Ovary (tissue), 9 donors: ENCODE measurements around the gene RAB22A. TPM values are rescaled to one million over a fixed set of nuclear protein-coding genes. Genes with fewer than 3 reads are reported as not detected.

Experiments used
- DNase-seq, 5 donors: peaks; one replicate each; pipeline ENCODE4 v3.0.0-alpha.2; 2019 to 2020
- H3K27ac ChIP-seq, 2 donors: fragments of 200-600 bp; one replicate each; pipeline versions ENCODE4 v1.5.1 to v1.8.0; 2019 to 2022
- H3K27me3 ChIP-seq: fragments of 200-600 bp; one replicate; pipeline ENCODE4 v1.8.0; 2022
- H3K36me3 ChIP-seq: fragments of 200-600 bp; sonication (generic); one replicate; pipeline ENCODE4 v1.5.1; 2019
- H3K4me1 ChIP-seq: one replicate; pipeline ENCODE4 v1.8.1; 2013; ENCODE audit warnings: mild to moderate bottlenecking, moderate library complexity; ENCODE audit not compliant: insufficient read depth
- H3K4me3 ChIP-seq: fragments of 200-600 bp; sonication (generic); one replicate; pipeline ENCODE4 v1.5.1; 2017
- H3K9me3 ChIP-seq, 2 donors: fragments of 200-600 bp in 1 of 2; sonication (generic) in 1 of 2; one replicate each; pipeline versions ENCODE4 v1.5.1 to v1.8.1; 2013 to 2019; ENCODE audit warnings: mild to moderate bottlenecking in 1 of 2, moderate library complexity in 1 of 2
- CTCF ChIP-seq, 3 donors: fragments of 450-650 bp in 2 of 3; fragments of 200-600 bp in 1 of 3; IDR thresholded peaks; one replicate each; pipeline versions ENCODE4 v1.5.1 to v1.8.0; 2016 to 2022; ENCODE audit warnings: antibody characterized with exemption in 3 of 3, mild to moderate bottlenecking in 1 of 3
- EP300 ChIP-seq: sonication (generic); formaldehyde crosslinking; IDR thresholded peaks from one replicate; pipeline ENCODE4 v1.6.1; 2017; ENCODE audit warnings: antibody characterized with exemption
- POLR2A ChIP-seq: fragments of 450-650 bp; IDR thresholded peaks from one replicate; pipeline ENCODE4 v1.6.1; 2017; ENCODE audit warnings: antibody characterized with exemption, mild to moderate bottlenecking, moderate library complexity
- WGBS, 3 donors: extraction: QIAGEN DNeasy Blood & Tissue Kit in 1 of 3; methylation state at CpG; one replicate each; pipeline versions ENCODE4 v1.1.5 to v1.1.7; 2013 to 2017; 5-methylcytosine and 5-hydroxymethylcytosine counted together
- intact Hi-C, 4 donors: fragments of 100-400 bp; cut with DNase I; formaldehyde crosslinking; loops; one replicate each; pipeline versions ENCODE4 v1.11.0 to v1.15.1; 2022 to 2023
- polyA plus RNA-seq, 2 donors: library from polyadenylated mRNA; stranded (reverse); fragments of 200-250 nt in 1 of 2; fragments of 350-450 nt in 1 of 2; fragmentation: Illumina TruSeq in 1 of 2; extraction: RNeasy Lipid Tissue Mini Kit (QIAGEN cat#74804) in 1 of 2; gene quantifications; one replicate each; pipeline ENCODE4 v1.2.3, GENCODE V29; 2013 to 2014
- total RNA-seq, 7 donors: library from RNA; depleted of rRNA in 2 of 7; stranded (reverse); fragments of >200 nt in 2 of 7; fragmentation: NEBNext Ultra II Directional in 3 of 7; extraction: Animal tissue kit (Norgen Biotek cat#: 25700) in 3 of 7; gene quantifications; one replicate each; pipeline versions ENCODE4 v1.1.0 to v1.2.4, GENCODE V29; 2016 to 2023
- donor health status: DM: no; HTN: no; CAD: no; lungs with moderate emphysema.
- donor health status: DM: no; HTN: no; CAD: no.
- donor health status: Bipolar disorder and iron deficiency.
- donor health status: DM: yes; HTN: yes; CAD: no.
- donor health status: DM: no; HTN: no; CAD: no.
- donor health status: DM: yes; HTN: yes; CAD: no.

RAB22A gene
- total and polyA plus RNA-seq, 9 donors: 6.3 to 25.1 (median 17.9) TPM

GRCh38 chr20:58268421-58268821 is 41.1 kb upstream of the RAB22A start:
- no peak for DNase-seq
- no peak overlapping the region for H3K27ac ChIP-seq
- H3K4me3 ChIP-seq: no peak overlapping the region
- intact Hi-C loops: no loop called here
- H3K27me3 ChIP-seq: no peaks in the 10 kb centered on the region
- 83 to 90% (median 88%) methylated on average over 7 of the region's 7 CpGs for WGBS, 3 donors
- H3K9me3 ChIP-seq: no peaks in the 10 kb centered on the region
- TF ChIP-seq POLR2A (no peak), CTCF (IDR thresholded peaks at IDR 0.05) (no peak), EP300 (no peak)
- H3K4me1 ChIP-seq: no peaks in the 10 kb centered on the region
- no peaks in the 10 kb centered on the region for H3K36me3 ChIP-seq

DNA sequence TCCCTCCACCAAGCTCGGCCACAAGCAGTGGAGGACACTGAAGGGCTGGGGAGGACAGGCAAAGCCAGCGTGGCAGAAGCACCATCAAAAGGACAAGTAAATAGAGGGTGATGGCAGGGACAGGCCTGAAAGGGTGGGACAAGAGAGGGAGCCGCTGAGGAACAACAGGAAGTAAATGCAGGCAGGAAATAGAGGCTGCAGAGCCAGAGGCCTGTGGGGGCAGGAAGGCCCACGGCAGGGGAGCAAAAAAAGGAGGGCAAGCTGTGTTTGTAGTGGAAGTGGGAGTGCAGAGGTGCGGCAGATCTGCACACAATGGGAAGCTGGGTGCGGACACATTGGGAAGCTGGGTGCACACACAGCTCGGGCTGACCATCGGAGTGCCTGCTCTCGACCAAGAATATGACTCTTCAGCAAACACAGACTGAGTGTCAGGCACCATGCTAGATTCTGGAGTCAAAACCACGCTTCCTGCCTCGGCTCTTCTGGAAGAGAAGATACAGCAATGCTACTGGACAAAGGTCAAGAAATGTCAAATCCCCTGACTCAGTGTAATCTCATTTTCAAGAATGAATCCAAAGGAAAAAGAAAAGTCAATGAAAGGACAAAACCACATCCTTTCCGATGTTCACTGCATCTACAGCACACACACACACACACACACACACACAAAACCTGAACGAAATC is 40.4 kb upstream of the RAB22A start:
- no peak overlapping the region for H3K4me3 ChIP-seq
- intact Hi-C loops: no loop called here
- TF ChIP-seq POLR2A (no peak), CTCF (IDR thresholded peaks at IDR 0.05) (no peak), EP300 (no peak)
- H3K27ac ChIP-seq: no peak overlapping the region
- no peaks in the 10 kb centered on the region for H3K27me3 ChIP-seq
- H3K9me3 ChIP-seq: no peaks in the 10 kb centered on the region
- WGBS, 3 donors: 80 to 86% (median 84%) methylated on average over 13 of the region's 13 CpGs
- no peaks in the 10 kb centered on the region for H3K4me1 ChIP-seq
- no peak for DNase-seq
- H3K36me3 ChIP-seq: no peaks in the 10 kb centered on the region

- Histone ChIP-seq H3K27me3 (no peaks in the 10 kb centered on the region), H3K4me3 (no peak overlapping the region), H3K27ac (no peak overlapping the region), H3K4me1 (no peaks in the 10 kb centered on the region), H3K36me3 (no peaks in the 10 kb centered on the region), H3K9me3 (no peaks in the 10 kb centered on the region)
- TF ChIP-seq POLR2A (no peak), CTCF (IDR thresholded peaks at IDR 0.05) (no peak), EP300 (no peak)
- DNase-seq: no peak
- WGBS, 3 donors: 90 to 93% (median 93%) methylated on average over 9 of the region's 9 CpGs
- intact Hi-C loops: no loop called here
Observed at GRCh38 chr20:58271606-58272351, 37.7 kb upstream of the RAB22A start.

DNA sequence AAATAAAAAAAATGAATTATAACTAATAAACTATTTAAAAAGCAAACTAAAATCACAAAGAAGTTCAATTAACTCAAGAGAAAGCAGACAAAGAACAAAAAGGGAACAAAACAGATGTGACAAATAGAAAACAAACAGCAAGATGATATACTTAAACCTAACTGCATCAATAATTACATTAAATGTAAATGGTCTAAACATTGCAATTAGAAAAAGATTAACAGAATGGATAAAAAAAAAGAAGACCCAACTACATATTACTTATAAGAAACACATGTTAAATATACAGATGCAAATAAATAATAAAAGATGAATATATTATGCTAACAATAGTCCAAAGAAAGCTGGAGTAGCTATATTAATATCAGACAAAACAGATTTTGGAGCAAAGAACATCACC is 35.1 kb upstream of the RAB22A start:
- intact Hi-C loops: no loop called here
- H3K4me1 ChIP-seq: no peaks in the 10 kb centered on the region
- no peak overlapping the region for H3K27ac ChIP-seq
- H3K4me3 ChIP-seq: no peak overlapping the region
- H3K36me3 ChIP-seq: no peaks in the 10 kb centered on the region
- TF ChIP-seq POLR2A (no peak), EP300 (no peak), CTCF (IDR thresholded peaks at IDR 0.05) (no peak)
- no peaks in the 10 kb centered on the region for H3K27me3 ChIP-seq
- H3K9me3 ChIP-seq: no peaks in the 10 kb centered on the region
- DNase-seq: no peak
